Mucosa of rectum (tissue), 2 donors: ENCODE measurements around the gene GPX4.
"Not testable (repeated sequence)": the region's sequence is repeated elsewhere in the genome, so short reads cannot be mapped to it uniquely, and the experiment has no call there.

Source experiments
- H3K27ac ChIP-seq, 2 donors: one replicate each; pipeline ENCODE4 v1.7.0; 2013; ENCODE audit warnings: inconsistent platforms in 2 of 2, low read depth in 2 of 2, low read length in 2 of 2
- H3K27me3 ChIP-seq, 2 donors: one replicate each; pipeline ENCODE4 v1.7.0; 2013; ENCODE audit warnings: low read length in 2 of 2; ENCODE audit not compliant: control insufficient read depth in 2 of 2, insufficient read depth in 2 of 2
- H3K36me3 ChIP-seq, 2 donors: one replicate each; pipeline ENCODE4 v1.7.0; 2013; ENCODE audit warnings: low read length in 2 of 2; ENCODE audit not compliant: control insufficient read depth in 2 of 2, insufficient read depth in 2 of 2
- H3K4me1 ChIP-seq, 2 donors: one replicate each; pipeline ENCODE4 v1.7.0; 2013; ENCODE audit warnings: low read length in 2 of 2, mild to moderate bottlenecking in 1 of 2; ENCODE audit not compliant: control insufficient read depth in 2 of 2, insufficient read depth in 2 of 2
- H3K4me3 ChIP-seq, 2 donors: one replicate each; pipeline ENCODE4 v1.7.0; 2013; ENCODE audit warnings: low read length in 2 of 2
- H3K9ac ChIP-seq, 2 donors: one replicate each; pipeline ENCODE4 v1.7.0; 2013; ENCODE audit warnings: low read length in 2 of 2, low read depth in 1 of 2, mild to moderate bottlenecking in 1 of 2
- H3K9me3 ChIP-seq, 2 donors: one replicate each; pipeline ENCODE4 v1.7.0; 2013; ENCODE audit warnings: low read length in 2 of 2; ENCODE audit not compliant: control insufficient read depth in 2 of 2
- donor health status: healthy.
- donor health status: Normal muscosa, but diverticular disease.

GPX4 gene

GRCh38 chr19:1126984-1127760 lies 23.4 kb downstream of the GPX4 start:
- Histone ChIP-seq H3K27me3 (no peaks in the 10 kb centered on the region), H3K36me3 (peaks cover 19 to 31% of the 10 kb centered on the region in 2 donors), H3K27ac (no peak overlapping the region), H3K4me1 (peaks cover 5 to 14% of the 10 kb centered on the region in 2 donors), H3K4me3 (no peak overlapping the region), H3K9me3 (no peaks in the 10 kb centered on the region), H3K9ac (no peak overlapping the region)

DNA sequence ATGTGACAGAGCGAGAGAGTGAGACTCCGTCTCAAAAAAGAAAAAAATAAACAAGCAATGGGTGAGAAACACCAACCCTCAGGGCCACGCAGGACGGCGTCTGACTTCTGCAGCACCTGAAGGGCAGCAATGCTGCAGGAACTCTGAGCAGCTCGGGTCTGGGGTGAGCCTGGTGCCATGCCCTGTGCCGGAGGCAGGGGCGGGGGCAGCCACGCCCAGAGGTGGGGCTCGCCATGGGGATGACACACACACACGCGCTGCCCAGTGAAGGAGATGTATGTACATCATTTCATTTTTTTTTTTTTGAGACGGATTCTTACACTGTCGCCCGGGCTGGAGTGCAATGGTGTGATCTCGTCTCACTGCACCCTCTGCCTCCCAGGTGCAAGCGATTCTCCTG lies 24.3 kb downstream of the GPX4 start:
- H3K9ac ChIP-seq = no peak overlapping the region
- no peak overlapping the region for H3K27ac ChIP-seq
- no peaks in the 10 kb centered on the region for H3K9me3 ChIP-seq
- H3K36me3 ChIP-seq = peaks cover 17 to 28% of the 10 kb centered on the region in 2 donors
- no peak overlapping the region for H3K4me3 ChIP-seq
- no peaks in the 10 kb centered on the region for H3K27me3 ChIP-seq
- peaks cover 12 to 23% of the 10 kb centered on the region in 2 donors for H3K4me1 ChIP-seq

- peaks cover 9 to 21% of the 10 kb centered on the region in 2 donors for H3K36me3 ChIP-seq
- H3K4me3 ChIP-seq, H3K27ac ChIP-seq, H3K27me3 ChIP-seq, H3K9me3 ChIP-seq, H3K9ac ChIP-seq: not testable (repeated sequence)
- peaks cover 15 to 23% of the 10 kb centered on the region in 2 donors for H3K4me1 ChIP-seq
Observed at GRCh38 chr19:1129084-1129483, 25.3 kb downstream of the GPX4 start.

GRCh38 chr19:1129535-1129934 lies 25.7 kb downstream of the GPX4 start:
- H3K9me3 ChIP-seq = no peaks in the 10 kb centered on the region
- H3K9ac ChIP-seq = no peak overlapping the region
- H3K4me3 ChIP-seq = no peak overlapping the region
- H3K4me1 ChIP-seq = peaks cover 19 to 23% of the 10 kb centered on the region in 2 donors
- H3K27ac ChIP-seq = no peak overlapping the region
- no peaks in the 10 kb centered on the region for H3K27me3 ChIP-seq
- peaks cover 8 to 19% of the 10 kb centered on the region in 2 donors for H3K36me3 ChIP-seq

GRCh38 chr19:1130771-1131717 lies 27.2 kb downstream of the GPX4 start:
- Histone ChIP-seq H3K4me3 (peak overlapping the region; percentile 69 to 71), H3K9ac (peak overlapping the region; percentile 75 to 83), H3K9me3 (no peaks in the 10 kb centered on the region), H3K4me1 (peaks cover 28 to 32% of the 10 kb centered on the region in 2 donors), H3K27me3 (no peaks in the 10 kb centered on the region), H3K36me3 (peaks cover 8 to 15% of the 10 kb centered on the region in 2 donors), H3K27ac (peak overlapping the region; percentile 86 to 96)

DNA sequence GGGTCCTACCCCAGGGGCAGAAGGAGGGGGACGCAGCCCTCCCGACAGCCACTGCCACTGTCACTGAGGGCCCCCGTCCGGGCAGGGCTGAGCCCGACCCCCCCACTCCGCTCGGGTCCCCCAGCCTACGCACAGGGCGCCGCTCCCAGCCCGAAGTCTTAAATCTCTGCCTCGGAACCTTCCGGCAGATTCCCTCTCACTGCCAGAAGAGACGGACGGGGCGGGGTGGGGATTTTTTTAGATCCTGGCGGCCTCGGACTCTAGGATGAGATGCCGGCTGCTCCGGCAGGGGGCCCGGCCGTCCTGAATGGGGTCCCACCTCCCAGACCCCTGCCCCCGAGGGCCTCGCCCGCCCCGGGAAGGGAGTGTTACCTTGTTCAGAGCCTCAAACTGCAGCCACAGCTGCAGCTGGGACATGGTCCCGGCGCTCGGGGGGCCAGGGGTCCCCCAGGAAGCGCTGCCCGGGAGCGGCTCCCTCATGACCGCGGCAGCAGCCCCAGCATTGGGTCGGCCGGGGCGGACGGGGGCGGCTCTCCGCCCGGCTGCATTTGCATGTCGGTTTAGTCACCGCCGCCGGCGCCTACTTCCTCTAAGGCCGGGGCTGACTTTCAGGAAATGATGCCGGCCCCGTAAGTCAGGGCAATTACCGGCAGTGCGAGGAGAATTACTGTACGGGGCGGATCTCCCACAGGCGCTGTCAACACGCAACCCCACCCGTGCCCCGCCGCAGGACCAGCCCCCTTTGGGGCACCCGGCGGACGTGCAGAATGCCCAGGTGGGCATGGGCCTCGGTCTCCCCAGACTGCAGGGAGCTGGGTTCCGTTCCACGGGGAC lies 28.1 kb downstream of the GPX4 start:
- no peaks in the 10 kb centered on the region for H3K27me3 ChIP-seq
- H3K9me3 ChIP-seq = no peaks in the 10 kb centered on the region
- H3K9ac ChIP-seq = peak overlapping the region; percentile 75 to 83
- H3K4me3 ChIP-seq = peak overlapping the region; percentile 69 to 71
- peaks cover 36 to 41% of the 10 kb centered on the region in 2 donors for H3K4me1 ChIP-seq
- H3K36me3 ChIP-seq = peaks cover 7 to 8% of the 10 kb centered on the region in 2 donors
- H3K27ac ChIP-seq = peak overlapping the region; percentile 86 to 96

DNA sequence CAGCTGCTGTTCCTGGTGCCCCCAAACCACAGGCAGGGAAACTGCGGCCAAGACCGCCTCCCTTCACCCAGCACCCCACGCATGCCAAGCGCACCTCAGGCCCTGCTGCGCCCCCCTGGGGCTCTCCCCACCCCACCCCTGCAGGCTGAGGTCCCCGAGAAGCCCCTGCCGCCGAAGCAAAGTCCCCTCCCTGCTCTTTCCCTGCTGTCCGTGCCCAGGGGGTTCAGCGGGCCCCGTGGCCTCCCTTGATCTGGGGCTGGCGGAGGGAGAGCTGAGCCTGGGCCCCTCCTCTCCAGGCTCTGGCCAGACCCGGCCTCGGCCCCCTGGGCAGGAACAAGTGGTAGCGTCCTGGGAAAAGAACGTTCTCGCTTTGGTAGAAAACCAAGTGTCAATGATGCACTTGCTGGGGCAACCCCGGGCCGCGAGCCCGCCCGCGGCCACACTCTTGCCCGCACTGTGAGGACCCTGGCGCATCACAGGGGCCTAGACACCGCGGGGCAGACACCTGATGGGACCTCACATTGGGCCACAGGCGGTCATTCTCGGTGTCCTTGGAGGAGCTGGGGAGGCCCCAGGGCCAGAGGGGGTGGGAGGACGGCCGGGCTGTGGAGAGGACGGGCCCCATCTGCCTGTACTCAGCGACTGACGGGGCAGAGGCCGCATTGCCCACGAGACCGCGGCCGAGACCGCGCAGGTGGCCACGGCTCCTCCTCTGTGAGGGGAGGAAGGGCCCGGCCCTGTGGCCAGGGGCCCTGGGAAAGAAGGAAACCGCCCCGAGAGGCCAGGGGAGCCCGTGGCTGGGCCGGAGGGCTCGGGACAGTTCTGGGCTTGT lies 29.0 kb downstream of the GPX4 start:
- Histone ChIP-seq H3K27ac (peak overlapping the region; percentile 86 to 96), H3K36me3 (no peaks in the 10 kb centered on the region), H3K4me3 (peak overlapping the region; percentile 69 to 71), H3K9ac (peak overlapping the region; percentile 75 to 83), H3K4me1 (peaks cover 37 to 42% of the 10 kb centered on the region in 2 donors), H3K9me3 (no peaks in the 10 kb centered on the region), H3K27me3 (no peaks in the 10 kb centered on the region)

DNA sequence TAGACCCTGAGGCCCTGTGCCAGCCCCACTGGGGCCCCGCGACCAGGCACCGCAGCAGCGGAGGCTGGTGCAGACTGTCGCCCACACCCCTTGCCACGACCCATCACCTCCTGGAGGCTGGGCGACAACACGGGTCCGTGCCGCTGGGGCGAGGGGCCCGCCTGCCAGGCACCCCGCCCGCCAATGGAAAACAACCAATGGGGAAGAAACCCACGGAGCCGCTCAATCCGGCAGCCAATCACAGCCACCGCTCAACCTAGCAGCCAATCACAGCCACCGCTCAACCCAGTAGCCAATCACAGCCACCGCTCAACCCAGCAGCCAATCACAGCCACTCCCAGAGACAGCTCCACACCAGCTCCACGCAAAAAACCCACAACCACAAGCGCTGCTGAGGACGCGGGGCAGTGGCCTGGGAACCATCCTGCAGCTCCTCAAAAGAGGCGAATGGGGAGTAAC lies 29.7 kb downstream of the GPX4 start:
- Histone ChIP-seq H3K4me3 (peak overlapping the region in 1 of 2 donors; percentile 41), H3K9me3 (no peaks in the 10 kb centered on the region), H3K36me3 (no peaks in the 10 kb centered on the region), H3K27me3 (no peaks in the 10 kb centered on the region), H3K27ac (peak overlapping the region; percentile 35 to 96), H3K4me1 (peaks cover 37 to 42% of the 10 kb centered on the region in 2 donors), H3K9ac (no peak overlapping the region)

DNA sequence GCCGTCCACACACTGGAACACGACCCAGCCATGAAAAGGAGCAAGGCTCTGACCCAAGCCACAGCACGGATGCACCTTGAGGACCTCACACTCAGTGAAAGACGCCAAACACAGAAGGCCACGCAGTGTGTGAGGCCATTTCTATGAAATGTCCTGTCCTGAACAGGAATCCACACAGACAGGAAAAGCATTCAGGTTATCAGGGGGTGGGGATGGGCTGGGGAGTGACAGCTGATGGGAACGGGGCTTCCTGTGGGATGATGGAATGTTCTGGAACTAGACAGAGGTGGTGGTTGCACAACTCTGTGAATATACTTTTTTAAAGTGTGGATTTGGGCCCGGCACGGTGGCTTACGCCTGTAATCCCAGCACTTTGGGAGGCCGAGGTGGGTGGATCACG lies 30.6 kb downstream of the GPX4 start:
- Histone ChIP-seq H3K36me3 (no peaks in the 10 kb centered on the region), H3K27me3 (no peaks in the 10 kb centered on the region), H3K9ac (no peak overlapping the region), H3K9me3 (no peaks in the 10 kb centered on the region), H3K4me3 (no peak overlapping the region), H3K27ac (no peak overlapping the region), H3K4me1 (peaks cover 37 to 42% of the 10 kb centered on the region in 2 donors)
